Activated CD4-positive, alpha-beta memory T cell treated with anti-CD3 and anti-CD28 coated beads for 36 hours (primary cell): Measurements from ENCODE around the gene SAMD5. TPM values are rescaled to one million over a fixed set of nuclear protein-coding genes. Genes with fewer than 3 reads are reported as not detected.
A peak's percentile ranks its signal among the peaks of the same experiment; 100 is the strongest.
"Not testable (repeated sequence)": the region's sequence is repeated elsewhere in the genome, so short reads cannot be mapped to it uniquely, and the experiment has no call there.

Experiments used
- CTCF ChIA-PET: fragments of 350-600 bp; sonication (Branson Sonifier 250); formaldehyde crosslinking; loops from one replicate; lab custom pipeline; 2021; ENCODE audit warnings: antibody characterized with exemption, inconsistent platforms; lab: Charles Lee
- POLR2A ChIA-PET: fragments of 350-600 bp; sonication (Branson Sonifier 250); formaldehyde crosslinking; loops from one replicate; lab custom pipeline; 2021; ENCODE audit warnings: antibody characterized with exemption; lab: Charles Lee
- DNase-seq: peaks from one replicate; pipeline ENCODE4 v3.0.0-alpha.2; 2020
- H3K27ac Mint-ChIP-seq: one replicate; pipeline ENCODE4 v1.8.0; 2021; ENCODE audit warnings: mixed read lengths
- H3K27me3 Mint-ChIP-seq: one replicate; pipeline ENCODE4 v1.8.0; 2021; ENCODE audit warnings: mixed read lengths
- H3K36me3 Mint-ChIP-seq: one replicate; pipeline ENCODE4 v1.8.0; 2021; ENCODE audit warnings: mixed read lengths
- H3K4me1 Mint-ChIP-seq: one replicate; pipeline ENCODE4 v1.8.0; 2021; ENCODE audit warnings: low read depth, mixed read lengths
- H3K4me3 Mint-ChIP-seq: one replicate; pipeline ENCODE4 v1.8.0; 2021; ENCODE audit warnings: mild to moderate bottlenecking, mixed read lengths
- H3K9me3 Mint-ChIP-seq: one replicate; pipeline ENCODE4 v1.8.0; 2021; ENCODE audit warnings: mixed read lengths
- intact Hi-C: fragments of 100-400 bp; cut with micrococcal nuclease; formaldehyde crosslinking; loops from one replicate; pipeline ENCODE4 v1.15.1; 2023
- total RNA-seq, 2 experiments: library from RNA; stranded (reverse); gene quantifications; one replicate each; pipeline ENCODE4 v1.2.3, GENCODE V29; 2021

The SAMD5 gene
- total RNA-seq, 2 experiments from 2014 or later = 0.02 to 0.12 TPM

GRCh38 chr6:147530132-147531060 is 21.9 kb downstream of the SAMD5 start:
- Mint-ChIP-seq H3K4me3 (no peak overlapping the region), H3K27ac (no peak overlapping the region), H3K27me3 (peaks cover 27% of the 10 kb centered on the region), H3K36me3 (no peaks in the 10 kb centered on the region), H3K4me1 (peaks cover 12% of the 10 kb centered on the region), H3K9me3 (no peaks in the 10 kb centered on the region)
- CTCF ChIA-PET = no interaction called here
- POLR2A ChIA-PET = no interaction called here
- peak; percentile 13 for DNase-seq
- intact Hi-C loops = no loop called here

- ChIA-PET CTCF (no interaction called here), POLR2A (no interaction called here)
- peaks cover 12% of the 10 kb centered on the region for H3K4me1 Mint-ChIP-seq
Observed at GRCh38 chr6:147531321-147531720, 22.8 kb downstream of the SAMD5 start.

GRCh38 chr6:147534116-147534860 is 25.8 kb downstream of the SAMD5 start:
- H3K4me1 Mint-ChIP-seq = peaks cover 12% of the 10 kb centered on the region

More at GRCh38 chr6:147531321-147531720, 22.8 kb downstream of the SAMD5 start:
- Mint-ChIP-seq H3K9me3 (no peaks in the 10 kb centered on the region), H3K27ac (no peak overlapping the region), H3K36me3 (no peaks in the 10 kb centered on the region), H3K4me3 (no peak overlapping the region), H3K27me3 (peaks cover 25% of the 10 kb centered on the region)
- no peak for DNase-seq
- intact Hi-C loops = no loop called here

GRCh38 chr6:147538821-147539220 is 30.3 kb downstream of the SAMD5 start:
- no peak overlapping the region for H3K27ac Mint-ChIP-seq
- peaks cover 10% of the 10 kb centered on the region for H3K27me3 Mint-ChIP-seq
- CTCF ChIA-PET = no interaction called here
- H3K4me1 Mint-ChIP-seq = no peaks in the 10 kb centered on the region
- no peak overlapping the region for H3K4me3 Mint-ChIP-seq
- H3K36me3 Mint-ChIP-seq = no peaks in the 10 kb centered on the region
- POLR2A ChIA-PET = no interaction called here
- intact Hi-C loops = no loop called here
- H3K9me3 Mint-ChIP-seq = peaks cover 5% of the 10 kb centered on the region
- no peak for DNase-seq

More at GRCh38 chr6:147534116-147534860, 25.8 kb downstream of the SAMD5 start:
- Mint-ChIP-seq H3K36me3 (no peaks in the 10 kb centered on the region), H3K9me3 (no peaks in the 10 kb centered on the region), H3K4me3 (no peak overlapping the region), H3K27ac (no peak overlapping the region), H3K27me3 (peaks cover 14% of the 10 kb centered on the region)
- ChIA-PET POLR2A (no interaction called here), CTCF (no interaction called here)
- no peak for DNase-seq
- intact Hi-C loops = no loop called here

GRCh38 chr6:147540075-147540474 is 31.6 kb downstream of the SAMD5 start:
- no peaks in the 10 kb centered on the region for H3K36me3 Mint-ChIP-seq
- POLR2A ChIA-PET = no interaction called here
- intact Hi-C loops = no loop called here
- no peak overlapping the region for H3K4me3 Mint-ChIP-seq
- H3K27me3 Mint-ChIP-seq = peaks cover 5% of the 10 kb centered on the region
- H3K4me1 Mint-ChIP-seq = no peaks in the 10 kb centered on the region
- H3K27ac Mint-ChIP-seq = no peak overlapping the region
- no peak for DNase-seq
- CTCF ChIA-PET = interaction anchor here (0.7 kb wide), 1 partner anchor 111 kb away, joined by 3 read pairs; no protein-coding TSS in a partner anchor
- peaks cover 5% of the 10 kb centered on the region for H3K9me3 Mint-ChIP-seq

GRCh38 chr6:147542436-147542835 is 33.9 kb downstream of the SAMD5 start:
- intact Hi-C loops = not testable (repeated sequence)

GRCh38 chr6:147544420-147544819 is 35.9 kb downstream of the SAMD5 start:
- no peak for DNase-seq
- H3K4me3 Mint-ChIP-seq = no peak overlapping the region
- H3K9me3 Mint-ChIP-seq = peaks cover 5% of the 10 kb centered on the region
- ChIA-PET POLR2A (no interaction called here), CTCF (no interaction called here)
- intact Hi-C loops = no loop called here
- H3K36me3 Mint-ChIP-seq = no peaks in the 10 kb centered on the region
- H3K4me1 Mint-ChIP-seq = no peaks in the 10 kb centered on the region
- no peak overlapping the region for H3K27ac Mint-ChIP-seq
- peaks cover 5% of the 10 kb centered on the region for H3K27me3 Mint-ChIP-seq

More at GRCh38 chr6:147542436-147542835, 33.9 kb downstream of the SAMD5 start:
- POLR2A ChIA-PET, H3K4me1 Mint-ChIP-seq, H3K27me3 Mint-ChIP-seq, H3K36me3 Mint-ChIP-seq, DNase-seq, H3K4me3 Mint-ChIP-seq, CTCF ChIA-PET, H3K27ac Mint-ChIP-seq, H3K9me3 Mint-ChIP-seq: not testable (repeated sequence)

- Mint-ChIP-seq H3K9me3 (peaks cover 5% of the 10 kb centered on the region), H3K36me3 (no peaks in the 10 kb centered on the region), H3K4me3 (no peak overlapping the region), H3K27ac (no peak overlapping the region), H3K27me3 (peaks cover 2% of the 10 kb centered on the region), H3K4me1 (no peaks in the 10 kb centered on the region)
- ChIA-PET POLR2A (no interaction called here), CTCF (no interaction called here)
- intact Hi-C loops = no loop called here
- no peak for DNase-seq
Observed at GRCh38 chr6:147546501-147547368, 38.2 kb downstream of the SAMD5 start.

- no peaks in the 10 kb centered on the region for H3K4me1 Mint-ChIP-seq
Observed at GRCh38 chr6:147547369-147547902, 38.9 kb downstream of the SAMD5 start.

GRCh38 chr6:147548921-147549475 is 40.5 kb downstream of the SAMD5 start:
- intact Hi-C loops = no loop called here
- H3K4me1 Mint-ChIP-seq = no peaks in the 10 kb centered on the region
- POLR2A ChIA-PET = no interaction called here
- CTCF ChIA-PET = no interaction called here
- no peaks in the 10 kb centered on the region for H3K36me3 Mint-ChIP-seq
- H3K4me3 Mint-ChIP-seq = no peak overlapping the region
- H3K27me3 Mint-ChIP-seq = no peaks in the 10 kb centered on the region
- no peak for DNase-seq
- no peak overlapping the region for H3K27ac Mint-ChIP-seq
- no peaks in the 10 kb centered on the region for H3K9me3 Mint-ChIP-seq

More at GRCh38 chr6:147547369-147547902, 38.9 kb downstream of the SAMD5 start:
- no peak for DNase-seq
- intact Hi-C loops = no loop called here
- no peak overlapping the region for H3K27ac Mint-ChIP-seq
- CTCF ChIA-PET = no interaction called here
- POLR2A ChIA-PET = no interaction called here
- peaks cover 2% of the 10 kb centered on the region for H3K27me3 Mint-ChIP-seq
- H3K9me3 Mint-ChIP-seq = peaks cover 2% of the 10 kb centered on the region
- H3K36me3 Mint-ChIP-seq = no peaks in the 10 kb centered on the region
- no peak overlapping the region for H3K4me3 Mint-ChIP-seq

- no peaks in the 10 kb centered on the region for H3K4me1 Mint-ChIP-seq
Observed at GRCh38 chr6:147549531-147549930, 41.0 kb downstream of the SAMD5 start.

More at GRCh38 chr6:147549531-147549930, 41.0 kb downstream of the SAMD5 start:
- ChIA-PET POLR2A (no interaction called here), CTCF (no interaction called here)
- no peaks in the 10 kb centered on the region for H3K27me3 Mint-ChIP-seq
- no peaks in the 10 kb centered on the region for H3K9me3 Mint-ChIP-seq
- H3K4me3 Mint-ChIP-seq = no peak overlapping the region
- no peak overlapping the region for H3K27ac Mint-ChIP-seq
- H3K36me3 Mint-ChIP-seq = no peaks in the 10 kb centered on the region
- no peak for DNase-seq
- intact Hi-C loops = no loop called here
